HG03457 (cell line): ENCODE data around the gene HOXD1.

Experiments
- ATAC-seq: cut with Tn5 transposase; IDR thresholded peaks from one replicate; pipeline ENCODE4 v1.9.1; 2021; ENCODE audit warnings: moderate number of reproducible peaks; ENCODE audit not compliant: unreplicated experiment

Gene HOXD1

GRCh38 chr2:176234940-176235339 lies 46.5 kb downstream of the HOXD1 start:
- no peak for ATAC-seq

- ATAC-seq, result no peak
Measured at GRCh38 chr2:176237456-176237855, 49.0 kb downstream of the HOXD1 start.

- ATAC-seq, result no peak
Measured at GRCh38 chr2:176239031-176239430, 50.6 kb downstream of the HOXD1 start.

- ATAC-seq, result no peak
Measured at GRCh38 chr2:176240301-176240700, 51.8 kb downstream of the HOXD1 start.
